Mucosa of rectum (tissue), 2 donors: ENCODE data around the gene DPEP2NB.

ENCODE experiments used
- H3K27ac ChIP-seq, 2 donors: one replicate each; pipeline ENCODE4 v1.7.0; 2013; ENCODE audit warnings: inconsistent platforms in 2 of 2, low read depth in 2 of 2, low read length in 2 of 2
- H3K27me3 ChIP-seq, 2 donors: one replicate each; pipeline ENCODE4 v1.7.0; 2013; ENCODE audit warnings: low read length in 2 of 2; ENCODE audit not compliant: control insufficient read depth in 2 of 2, insufficient read depth in 2 of 2
- H3K36me3 ChIP-seq, 2 donors: one replicate each; pipeline ENCODE4 v1.7.0; 2013; ENCODE audit warnings: low read length in 2 of 2; ENCODE audit not compliant: control insufficient read depth in 2 of 2, insufficient read depth in 2 of 2
- H3K4me1 ChIP-seq, 2 donors: one replicate each; pipeline ENCODE4 v1.7.0; 2013; ENCODE audit warnings: low read length in 2 of 2, mild to moderate bottlenecking in 1 of 2; ENCODE audit not compliant: control insufficient read depth in 2 of 2, insufficient read depth in 2 of 2
- H3K4me3 ChIP-seq, 2 donors: one replicate each; pipeline ENCODE4 v1.7.0; 2013; ENCODE audit warnings: low read length in 2 of 2
- H3K9ac ChIP-seq, 2 donors: one replicate each; pipeline ENCODE4 v1.7.0; 2013; ENCODE audit warnings: low read length in 2 of 2, low read depth in 1 of 2, mild to moderate bottlenecking in 1 of 2
- H3K9me3 ChIP-seq, 2 donors: one replicate each; pipeline ENCODE4 v1.7.0; 2013; ENCODE audit warnings: low read length in 2 of 2; ENCODE audit not compliant: control insufficient read depth in 2 of 2
- donor health status: healthy.
- donor health status: Normal muscosa, but diverticular disease.

DPEP2NB gene

GRCh38 chr16:67988675-67989074, 27.0 kb downstream of the DPEP2NB start:
- Histone ChIP-seq H3K27ac (no peak overlapping the region), H3K4me3 (no peak overlapping the region)

GRCh38 chr16:67987460-67988160, 28.1 kb downstream of the DPEP2NB start:
- Histone ChIP-seq H3K4me1 (peaks cover 2 to 14% of the 10 kb centered on the region in 2 donors), H3K27ac (no peak overlapping the region), H3K9ac (no peak overlapping the region), H3K27me3 (no peaks in the 10 kb centered on the region), H3K4me3 (no peak overlapping the region), H3K9me3 (no peaks in the 10 kb centered on the region), H3K36me3 (no peaks in the 10 kb centered on the region)

More at GRCh38 chr16:67988675-67989074, 27.0 kb downstream of the DPEP2NB start:
- H3K4me1 ChIP-seq, result peaks cover 11 to 22% of the 10 kb centered on the region in 2 donors
- H3K9me3 ChIP-seq, result no peaks in the 10 kb centered on the region
- no peaks in the 10 kb centered on the region for H3K36me3 ChIP-seq
- no peak overlapping the region for H3K9ac ChIP-seq
- no peaks in the 10 kb centered on the region for H3K27me3 ChIP-seq

DNA sequence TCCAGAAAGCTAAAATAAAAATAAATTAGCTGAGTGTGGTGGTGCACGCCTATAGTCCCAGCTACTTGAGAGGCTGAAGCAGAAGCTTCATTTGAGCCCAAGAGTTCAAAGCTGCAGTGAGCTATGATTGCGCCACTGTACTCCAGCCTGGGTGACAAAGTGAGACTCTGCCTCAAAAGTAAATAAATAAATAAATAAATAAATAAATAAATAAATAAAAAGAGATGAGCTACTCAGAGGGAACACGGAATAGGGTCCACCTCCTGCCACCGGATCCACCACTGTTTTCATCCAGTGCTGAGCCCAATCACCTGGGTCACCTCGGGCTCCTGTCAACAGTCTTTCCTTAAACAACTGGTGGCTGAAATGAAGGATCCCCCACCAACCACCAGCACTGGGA, 28.8 kb downstream of the DPEP2NB start:
- Histone ChIP-seq H3K36me3 (no peaks in the 10 kb centered on the region), H3K9ac (no peak overlapping the region), H3K4me3 (no peak overlapping the region), H3K4me1 (peaks cover 2 to 13% of the 10 kb centered on the region in 2 donors), H3K27me3 (no peaks in the 10 kb centered on the region), H3K27ac (no peak overlapping the region), H3K9me3 (no peaks in the 10 kb centered on the region)

DNA sequence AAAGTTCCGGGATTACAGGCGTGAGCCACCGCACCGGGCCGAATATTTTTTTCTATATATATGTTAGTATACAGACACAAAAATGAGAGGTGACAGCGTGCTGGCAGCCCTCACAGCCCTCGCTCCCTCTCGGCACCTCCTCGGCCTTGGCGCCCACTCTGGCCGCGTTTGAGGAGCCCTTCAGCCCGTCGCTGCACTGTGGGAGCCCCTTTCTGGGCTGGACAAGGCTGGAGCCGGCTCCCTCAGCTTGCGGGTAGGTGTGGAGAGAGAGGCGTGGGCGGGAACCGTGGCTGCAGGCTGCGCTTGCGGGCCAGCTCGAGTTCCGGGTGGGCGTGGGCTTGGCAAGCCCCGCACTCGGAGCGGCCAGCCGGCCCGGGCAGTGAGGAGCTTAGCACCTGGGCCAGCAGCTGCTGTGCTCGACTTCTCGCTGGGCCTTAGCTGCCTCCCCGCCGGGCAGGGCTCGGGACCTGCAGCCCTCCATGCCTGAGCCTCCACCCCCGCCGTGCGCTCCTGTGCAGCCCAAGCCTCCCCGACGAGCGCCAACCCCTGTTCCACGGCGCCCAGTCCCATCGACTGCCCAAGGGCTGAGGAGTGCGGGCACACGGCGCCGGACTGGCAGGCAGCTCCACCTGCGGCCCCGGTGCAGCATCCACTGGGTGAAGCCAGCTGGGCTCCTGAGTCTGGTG, 33.6 kb downstream of the DPEP2NB start:
- H3K36me3 ChIP-seq, result no peaks in the 10 kb centered on the region
- H3K4me3 ChIP-seq, result no peak overlapping the region
- H3K27me3 ChIP-seq, result no peaks in the 10 kb centered on the region
- peaks cover 0 to 13% of the 10 kb centered on the region in 2 donors for H3K4me1 ChIP-seq
- H3K27ac ChIP-seq, result no peak overlapping the region
- H3K9me3 ChIP-seq, result no peaks in the 10 kb centered on the region
- no peak overlapping the region for H3K9ac ChIP-seq

DNA sequence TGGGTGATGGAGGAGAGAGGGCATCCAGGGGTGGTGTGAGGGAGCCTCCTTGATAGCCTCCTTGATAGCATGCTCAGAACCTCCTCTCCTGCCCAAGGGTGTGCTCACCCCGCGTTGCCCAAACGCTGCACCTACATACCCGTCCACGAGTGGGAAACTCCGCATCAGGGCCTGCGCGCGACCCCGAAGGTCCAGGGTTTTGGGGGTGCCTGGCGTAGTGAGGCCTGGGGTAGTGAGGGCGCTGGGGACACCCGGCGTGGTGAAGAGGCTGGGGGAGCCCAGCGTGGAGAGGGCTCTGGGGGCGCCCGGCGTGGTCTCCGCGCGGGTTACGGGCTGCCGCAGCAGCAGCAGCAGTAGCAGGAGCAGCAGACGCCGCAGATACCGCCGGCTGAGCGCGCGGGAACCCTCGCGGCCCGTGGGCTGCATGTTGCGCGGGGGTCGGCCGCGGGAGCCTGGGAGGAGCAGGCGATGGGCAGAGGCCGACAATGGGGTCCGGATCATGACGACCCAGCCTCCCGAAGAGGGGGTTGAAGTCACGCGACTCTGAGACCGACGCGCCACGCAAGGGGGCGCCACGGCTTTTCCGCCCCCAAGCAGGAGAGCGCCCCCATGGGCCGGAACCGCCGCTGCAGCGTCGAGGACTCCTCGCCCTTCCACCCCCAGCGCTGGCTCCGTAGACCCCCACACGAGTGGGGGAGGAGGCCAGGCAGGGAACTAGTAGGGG, 35.6 kb downstream of the DPEP2NB start, which contains the start of gene DPEP3:
Gene DPEP3 (minus strand): TSS at position 545 of the 724 bp plus-strand sequence. CDS start 119 bp downstream, at position 426.
- no peaks in the 10 kb centered on the region for H3K9me3 ChIP-seq
- peaks cover 0 to 10% of the 10 kb centered on the region in 2 donors for H3K4me1 ChIP-seq
- H3K9ac ChIP-seq, result no peak within 1 kb of the TSS
- H3K27ac ChIP-seq, result no peak within 1 kb of the TSS
- H3K4me3 ChIP-seq, result no peak within 1 kb of the TSS
- no peaks in the 10 kb centered on the region for H3K36me3 ChIP-seq
- H3K27me3 ChIP-seq, result no peaks in the 10 kb centered on the region

GRCh38 chr16:67977469-67978227, 38.1 kb downstream of the DPEP2NB start:
- no peaks in the 10 kb centered on the region for H3K9me3 ChIP-seq

DNA sequence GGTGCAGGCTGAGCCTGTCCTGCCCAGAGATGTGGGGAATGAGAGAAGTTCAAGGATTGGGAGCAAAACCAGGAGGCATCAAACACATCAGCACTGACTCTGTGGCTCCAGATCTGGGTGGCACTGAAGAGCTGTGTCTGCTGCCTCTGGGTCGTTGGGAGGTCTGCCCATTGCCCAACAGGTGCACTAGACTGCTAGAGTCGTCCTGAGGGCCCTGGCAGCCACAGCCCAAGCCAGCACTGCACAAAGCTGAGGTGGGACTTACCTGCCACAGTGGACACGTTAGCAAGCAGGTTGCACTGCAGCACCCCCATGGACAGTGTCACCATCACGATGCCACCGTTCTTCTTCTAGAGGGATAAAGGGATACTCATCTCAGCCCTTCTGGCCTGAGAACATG, 38.7 kb downstream of the DPEP2NB start:
- no peak overlapping the region for H3K4me3 ChIP-seq
- H3K27ac ChIP-seq, result no peak overlapping the region
- no peak overlapping the region for H3K9ac ChIP-seq
- H3K9me3 ChIP-seq, result no peaks in the 10 kb centered on the region
- H3K4me1 ChIP-seq, result no peaks in the 10 kb centered on the region
- no peaks in the 10 kb centered on the region for H3K36me3 ChIP-seq
- no peaks in the 10 kb centered on the region for H3K27me3 ChIP-seq

More at GRCh38 chr16:67977469-67978227, 38.1 kb downstream of the DPEP2NB start:
- Histone ChIP-seq H3K9ac (no peak overlapping the region), H3K4me1 (no peaks in the 10 kb centered on the region), H3K27ac (no peak overlapping the region), H3K4me3 (no peak overlapping the region), H3K27me3 (no peaks in the 10 kb centered on the region), H3K36me3 (no peaks in the 10 kb centered on the region)

DNA sequence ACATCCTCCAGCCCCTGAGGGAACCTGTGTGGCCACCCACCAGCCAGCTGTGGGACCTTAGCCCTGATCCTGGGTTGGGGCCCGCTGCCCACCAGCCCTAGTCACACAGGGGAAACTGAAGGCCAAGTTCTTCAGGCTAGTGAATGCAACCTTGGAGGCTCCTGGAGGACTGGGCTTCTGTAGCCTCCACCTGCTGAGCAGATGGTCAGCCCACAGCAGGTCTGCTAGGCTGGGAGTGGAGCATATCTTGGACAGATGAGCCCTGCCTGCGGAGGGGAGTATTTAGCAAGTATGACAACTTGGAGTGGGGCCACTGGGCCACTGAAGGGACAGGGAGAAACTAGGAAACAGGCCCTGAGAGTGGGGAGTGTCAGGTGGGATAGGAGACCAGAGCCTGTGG, 39.5 kb downstream of the DPEP2NB start:
- H3K27me3 ChIP-seq, result no peaks in the 10 kb centered on the region
- H3K9ac ChIP-seq, result no peak overlapping the region
- H3K4me3 ChIP-seq, result no peak overlapping the region
- H3K9me3 ChIP-seq, result no peaks in the 10 kb centered on the region
- H3K4me1 ChIP-seq, result no peaks in the 10 kb centered on the region
- H3K27ac ChIP-seq, result no peak overlapping the region
- H3K36me3 ChIP-seq, result no peaks in the 10 kb centered on the region

DNA sequence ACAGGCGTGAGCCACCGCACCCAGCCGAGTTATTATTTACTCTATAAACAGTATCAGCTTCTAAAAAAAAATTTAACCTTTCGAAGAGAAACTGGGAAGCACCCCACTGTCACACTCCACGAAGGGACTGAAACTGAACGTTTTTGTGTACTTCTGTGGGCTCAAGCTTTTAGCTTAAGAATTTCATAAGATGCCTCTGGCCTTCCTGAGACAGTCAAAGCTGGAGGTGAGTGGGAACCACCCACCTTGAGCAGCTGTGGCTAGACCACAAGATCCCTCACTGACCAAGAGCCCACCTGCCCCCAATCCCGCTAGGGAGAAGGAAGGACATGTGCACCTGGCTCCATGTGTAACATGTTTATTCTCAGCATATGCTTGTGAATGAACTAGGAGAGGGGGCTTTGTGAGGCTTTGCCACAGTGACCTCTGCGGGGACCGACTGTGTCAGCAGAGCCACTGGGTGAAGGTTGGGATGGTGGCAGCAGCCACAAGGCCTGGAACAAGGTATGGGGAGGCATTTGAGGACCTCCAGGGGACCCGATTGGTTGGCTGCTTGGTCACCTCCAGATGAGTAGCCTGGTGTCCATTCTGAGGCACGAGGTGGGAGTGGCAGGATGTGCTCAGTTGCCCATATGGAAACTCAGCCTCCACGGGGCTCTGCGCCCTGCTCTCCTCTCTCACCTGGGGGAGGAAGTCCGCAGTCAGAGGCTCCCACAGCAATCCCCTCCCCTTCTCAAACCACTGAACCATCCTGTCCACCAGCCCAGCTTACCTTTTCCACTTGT, 40.2 kb downstream of the DPEP2NB start:
- Histone ChIP-seq H3K4me3 (no peak overlapping the region), H3K9me3 (no peaks in the 10 kb centered on the region), H3K4me1 (no peaks in the 10 kb centered on the region), H3K9ac (no peak overlapping the region), H3K27me3 (no peaks in the 10 kb centered on the region), H3K27ac (peak overlapping the region in 1 of 2 donors; percentile 56), H3K36me3 (no peaks in the 10 kb centered on the region)
